GM10266 (cell line): ENCODE data around the gene FSD1.

Experiments
- DNase-seq: peaks from one replicate; pipeline ENCODE4 v3.0.0; 2012; ENCODE audit errors: extremely low spot score
- CTCF ChIP-seq: IDR thresholded peaks from 2 replicates; pipeline ENCODE4 v1.5.1; 2012; ENCODE audit warnings: mild to moderate bottlenecking, low read depth; ENCODE audit not compliant: control insufficient read depth, insufficient read depth; ENCODE audit errors: missing control alignments

FSD1 gene

GRCh38 chr19:4372165-4373012, 68.0 kb downstream of the FSD1 start:
- DNase-seq, result no peak
- TF ChIP-seq CTCF, result no peak

GRCh38 chr19:4373013-4373367, 68.6 kb downstream of the FSD1 start:
- no peak for DNase-seq
- no peak for TF ChIP-seq CTCF
